Spinal cord (tissue), 10 donors: ENCODE measurements around the gene AGAP9. TPM values are rescaled to one million over a fixed set of nuclear protein-coding genes. Genes with fewer than 3 reads are reported as not detected.
"Not testable (repeated sequence)": the region's sequence is repeated elsewhere in the genome, so short reads cannot be mapped to it uniquely, and the experiment has no call there.

Source experiments
- DNase-seq, 6 donors: peaks; one replicate each; pipeline versions ENCODE4 v3.0.0 to v3.0.0-alpha.2; 2013 to 2015; ENCODE audit warnings: low spot score in 6 of 6, low read depth in 4 of 6
- H3K27ac ChIP-seq: one replicate; pipeline ENCODE4 v1.5.1; 2013; ENCODE audit warnings: low read depth, low read length, control low read depth
- H3K27me3 ChIP-seq: one replicate; pipeline ENCODE4 v1.6.1; 2013; ENCODE audit warnings: low read length; ENCODE audit not compliant: control insufficient read depth, insufficient read depth
- H3K36me3 ChIP-seq: one replicate; pipeline ENCODE4 v1.6.1; 2013; ENCODE audit warnings: low read length; ENCODE audit not compliant: control insufficient read depth, insufficient read depth
- H3K4me1 ChIP-seq: one replicate; pipeline ENCODE4 v1.6.1; 2013; ENCODE audit warnings: low read length; ENCODE audit not compliant: control insufficient read depth, insufficient read depth
- H3K4me3 ChIP-seq: one replicate; pipeline ENCODE4 v1.5.1; 2013; ENCODE audit warnings: low read depth, low read length, control low read depth
- H3K9me3 ChIP-seq: one replicate; pipeline ENCODE4 v1.6.1; 2013; ENCODE audit warnings: low read length; ENCODE audit not compliant: control insufficient read depth, insufficient read depth
- WGBS: methylation state at CpG from one replicate; pipeline ENCODE4 v1.1.5; 2013; ENCODE audit warnings: missing lambda C conversion rate; ENCODE audit not compliant: insufficient coverage; 5-methylcytosine and 5-hydroxymethylcytosine counted together
- polyA plus RNA-seq, 2 donors: library from polyadenylated mRNA; unstranded; fragments of 120-200 nt; gene quantifications; one replicate each; pipeline ENCODE4 v1.2.1, GENCODE V29; 2013; ENCODE audit not compliant: insufficient read length in 2 of 2
- total RNA-seq, 2 donors: library from RNA; depleted of rRNA in 1 of 2; stranded (reverse); fragments of 120-200 nt in 1 of 2; fragments of >200 nt in 1 of 2; gene quantifications; one replicate each; pipeline versions ENCODE4 v1.2.3 to v1.2.4, GENCODE V29; 2013 to 2014
- donor health status: healthy.

The AGAP9 gene
- total and polyA plus RNA-seq, 4 donors: 1.7 to 17.3 (median 11.3) TPM

DNA sequence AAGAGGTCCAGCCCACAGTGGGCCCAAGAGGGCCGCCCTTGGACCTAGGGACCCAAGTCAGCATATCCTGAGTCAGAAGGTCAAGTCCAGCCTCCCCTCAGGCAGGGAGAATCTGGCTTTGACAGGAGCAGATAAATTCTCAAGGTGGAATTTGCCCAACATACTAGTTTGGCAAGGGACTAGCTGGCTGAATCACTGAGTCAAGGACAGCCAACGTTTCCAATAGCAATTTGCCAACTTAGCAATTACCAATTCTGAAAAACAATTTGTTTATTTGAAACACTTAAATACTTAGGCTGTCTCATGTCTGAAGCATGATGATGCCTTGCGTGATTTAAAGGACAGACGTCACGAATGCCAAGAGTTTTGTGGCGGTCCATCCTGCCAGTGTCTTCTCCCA, 29.2 kb downstream of the AGAP9 start:
- H3K4me3 ChIP-seq, H3K4me1 ChIP-seq, DNase-seq, H3K9me3 ChIP-seq, H3K27me3 ChIP-seq, H3K36me3 ChIP-seq, H3K27ac ChIP-seq: not testable (repeated sequence)
- WGBS: no CpG with 5 or more reads among the region's 6 CpGs

DNA sequence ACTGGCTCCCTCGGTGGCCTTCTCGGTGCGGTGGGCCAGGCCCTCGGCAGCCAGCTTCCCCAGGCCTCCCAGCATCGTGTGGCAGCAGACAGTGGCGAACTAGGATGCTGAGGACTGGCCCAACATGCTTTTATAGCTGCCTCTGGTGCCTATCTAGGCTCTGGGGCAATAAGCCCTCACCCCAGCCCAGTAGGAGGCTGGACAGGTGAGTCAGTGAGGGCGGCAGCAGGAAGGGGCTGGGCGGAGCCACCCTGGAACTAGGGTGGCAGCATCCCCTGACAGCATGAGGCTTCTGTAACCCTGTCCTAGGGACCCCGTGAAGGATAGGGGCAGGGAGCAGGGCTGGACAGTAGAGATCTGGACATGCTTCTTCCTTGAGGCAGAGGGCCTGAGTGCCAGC, 31.8 kb downstream of the AGAP9 start, which contains the start of gene FAM25G:
Gene FAM25G, minus strand, starts transcription at position 101 of the 400 bp plus-strand sequence. Its CDS starts 26 bp downstream, at position 75.
- H3K36me3 ChIP-seq, H3K4me1 ChIP-seq, DNase-seq, H3K4me3 ChIP-seq, H3K9me3 ChIP-seq, H3K27ac ChIP-seq, H3K27me3 ChIP-seq: not testable (repeated sequence)
- WGBS: no CpG with 5 or more reads among the region's 9 CpGs

DNA sequence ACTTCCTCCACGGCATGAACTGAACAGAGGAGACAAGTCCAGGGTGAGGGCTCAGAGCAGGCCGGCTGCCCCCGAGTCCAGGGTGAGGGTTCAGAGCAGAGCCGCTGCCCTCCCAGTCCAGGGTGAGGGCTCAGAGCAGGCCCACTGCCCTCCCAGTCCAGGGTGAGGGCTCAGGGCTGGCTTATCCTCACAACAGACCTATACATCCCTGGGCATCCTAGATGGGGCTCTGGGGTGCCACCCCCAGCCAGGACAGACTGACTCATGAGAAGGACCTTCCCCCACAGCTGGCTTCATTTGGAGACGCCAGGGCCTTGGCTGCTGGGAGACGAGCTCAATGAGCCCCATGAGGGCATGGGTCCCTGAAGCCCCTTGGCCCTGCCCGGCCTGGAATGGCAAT, 33.8 kb downstream of the AGAP9 start:
- H3K27me3 ChIP-seq, H3K36me3 ChIP-seq, DNase-seq, H3K9me3 ChIP-seq, H3K4me3 ChIP-seq, H3K27ac ChIP-seq, H3K4me1 ChIP-seq: not testable (repeated sequence)
- WGBS: no CpG with 5 or more reads among the region's 7 CpGs

DNA sequence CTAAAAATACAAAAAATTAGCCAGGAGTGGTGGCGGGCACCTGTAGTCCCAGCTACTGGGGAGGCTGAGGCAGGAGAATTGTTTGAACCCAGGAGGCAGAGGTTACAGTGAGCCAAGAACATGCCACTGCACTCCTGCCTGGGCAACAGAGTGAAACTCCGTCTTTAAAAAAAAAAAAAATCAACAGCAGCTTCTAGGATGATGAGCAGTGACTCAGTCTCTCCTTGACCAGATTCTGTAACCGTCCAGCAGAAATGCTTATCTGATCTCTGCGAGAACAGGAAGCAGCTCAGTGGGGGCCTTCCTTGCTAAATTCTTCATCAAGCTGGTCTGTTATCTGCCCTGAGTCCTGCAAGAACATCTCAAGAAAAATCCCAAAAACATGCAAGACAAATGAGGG, 37.5 kb downstream of the AGAP9 start:
- not testable (repeated sequence) for H3K4me3 ChIP-seq, H3K4me1 ChIP-seq, H3K9me3 ChIP-seq, H3K36me3 ChIP-seq, H3K27me3 ChIP-seq, H3K27ac ChIP-seq, DNase-seq
- WGBS: no CpG with 5 or more reads among the region's 4 CpGs

DNA sequence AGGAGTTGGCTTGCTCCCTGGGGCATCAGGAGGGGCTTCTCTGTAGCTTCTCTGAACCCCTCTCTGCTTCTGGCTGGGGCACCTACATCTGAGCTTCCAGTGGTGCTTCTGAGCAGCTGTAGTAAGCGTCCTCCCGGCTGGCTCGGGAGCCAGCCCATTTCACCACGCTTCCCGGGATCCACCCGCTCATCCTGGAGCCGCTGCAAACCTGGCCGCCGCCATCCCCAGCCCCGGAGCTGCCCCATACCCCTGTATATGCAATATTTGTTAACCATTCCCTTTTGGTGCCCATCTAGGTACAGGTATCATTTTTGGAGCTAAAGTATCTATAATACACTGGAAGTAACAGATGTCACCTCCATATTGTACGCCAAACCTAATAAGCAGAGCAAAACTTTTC, 38.7 kb downstream of the AGAP9 start:
- H3K4me1 ChIP-seq, H3K4me3 ChIP-seq, H3K36me3 ChIP-seq, H3K9me3 ChIP-seq, H3K27me3 ChIP-seq, H3K27ac ChIP-seq, DNase-seq: not testable (repeated sequence)
- WGBS: no CpG with 5 or more reads among the region's 11 CpGs

DNA sequence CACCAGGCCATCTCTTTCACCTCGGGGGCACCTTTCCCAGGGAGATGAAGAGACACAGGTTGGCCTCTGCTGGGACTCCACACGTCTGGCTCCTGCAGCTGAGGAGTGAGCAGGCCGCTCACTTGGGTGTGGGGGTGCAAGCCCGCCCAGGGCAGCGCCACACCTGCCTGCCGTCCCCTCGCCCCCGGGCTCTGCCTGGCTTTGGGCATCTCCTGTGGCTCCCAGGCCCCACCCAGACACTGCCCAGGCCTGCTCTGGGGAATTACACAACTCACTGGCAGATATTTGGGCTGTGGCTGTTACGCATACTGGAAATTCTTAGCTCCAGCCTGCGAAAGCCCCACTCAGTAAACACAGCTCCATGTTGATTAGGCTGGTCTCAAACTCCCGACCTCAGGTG, 39.5 kb downstream of the AGAP9 start, which contains the start of gene ANXA8:
Gene ANXA8, minus strand, starts transcription at position 193 of the 400 bp plus-strand sequence. Its CDS starts 182 bp downstream, at position 11.
- H3K36me3 ChIP-seq, H3K27me3 ChIP-seq, DNase-seq, H3K27ac ChIP-seq, H3K4me3 ChIP-seq, H3K4me1 ChIP-seq, H3K9me3 ChIP-seq: not testable (repeated sequence)
- WGBS: 83% methylated on average over 2 of the region's 11 CpGs

DNA sequence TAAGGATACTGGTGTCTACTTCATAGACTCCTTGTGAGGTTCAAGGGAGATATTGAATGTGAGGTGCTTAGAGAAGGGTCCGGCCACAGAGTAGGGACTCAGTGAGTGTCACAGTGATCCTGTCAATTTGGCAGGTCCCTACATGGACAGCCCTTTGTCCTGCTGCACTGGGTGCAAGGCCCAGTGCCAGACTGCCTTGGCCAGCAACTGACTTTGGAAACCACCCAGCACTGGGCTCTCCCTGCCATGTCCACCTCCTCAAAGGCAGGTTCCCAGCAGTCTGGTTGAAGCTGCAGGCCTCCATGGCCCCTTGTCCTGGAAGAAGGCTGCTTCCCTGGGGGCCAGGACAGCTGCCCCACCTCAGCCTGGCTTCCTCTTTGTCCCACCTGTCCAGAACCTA, 41.1 kb downstream of the AGAP9 start:
- not testable (repeated sequence) for H3K4me3 ChIP-seq, H3K27ac ChIP-seq, H3K4me1 ChIP-seq, H3K27me3 ChIP-seq, H3K36me3 ChIP-seq, H3K9me3 ChIP-seq, DNase-seq
- WGBS: no CpG with 5 or more reads among the region's 1 CpG

DNA sequence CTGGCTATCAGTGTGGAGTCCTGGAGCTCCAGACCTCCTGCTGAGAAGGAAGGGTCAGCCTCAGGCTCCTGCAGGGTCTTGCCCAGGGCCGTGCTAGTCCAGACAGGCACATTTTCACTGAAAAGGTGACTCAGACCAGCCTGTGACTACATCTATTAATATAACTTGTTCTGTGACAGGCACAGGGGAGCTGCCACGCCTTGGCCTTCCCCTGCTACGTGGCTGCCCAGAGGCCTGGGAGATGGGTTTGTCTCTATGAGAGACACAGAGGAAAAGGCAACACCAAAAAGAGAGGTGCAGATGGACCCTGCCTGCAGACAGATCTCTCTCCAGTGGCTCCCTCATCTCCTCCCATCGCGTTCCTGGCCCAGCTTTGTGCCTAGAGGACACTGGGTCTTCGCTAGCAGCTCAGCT, 41.7 kb downstream of the AGAP9 start:
- DNase-seq: not testable (repeated sequence)

DNA sequence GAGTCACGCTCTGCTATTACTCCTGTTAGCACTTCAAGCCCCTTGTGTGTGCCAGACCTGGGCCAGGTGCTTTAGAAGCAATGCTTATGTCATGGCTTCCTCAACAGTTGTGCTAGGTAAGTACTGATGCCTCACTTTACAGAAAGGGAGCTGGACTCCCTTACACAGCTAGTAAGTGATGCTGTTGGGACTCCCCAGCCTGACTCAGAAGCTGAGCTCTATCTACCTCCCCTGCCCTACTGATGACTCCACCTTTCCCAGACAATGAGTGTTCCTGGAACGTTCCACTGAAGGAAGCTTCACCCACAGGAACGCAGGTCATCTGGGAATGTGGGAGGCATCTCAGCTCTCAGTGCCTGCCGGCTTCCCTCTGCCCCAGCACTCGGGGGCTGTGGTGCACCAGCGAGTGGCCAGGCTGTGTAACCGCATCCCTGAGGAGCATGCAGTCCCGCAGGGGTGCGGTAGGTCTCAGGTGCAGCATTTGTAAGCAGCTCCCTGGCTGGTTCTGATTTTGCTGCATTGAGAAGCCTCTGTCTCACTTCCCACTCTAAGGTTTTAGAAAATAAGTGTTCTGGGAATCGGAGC, 42.2 kb downstream of the AGAP9 start:
- not testable (repeated sequence) for DNase-seq, H3K4me1 ChIP-seq, H3K27ac ChIP-seq, H3K27me3 ChIP-seq, H3K4me3 ChIP-seq, H3K36me3 ChIP-seq, H3K9me3 ChIP-seq
- WGBS: 80% methylated on average over 1 of the region's 10 CpGs

More for the DNA sequence above, 41.7 kb downstream of the AGAP9 start:
- H3K36me3 ChIP-seq, H3K4me1 ChIP-seq, H3K27me3 ChIP-seq, H3K9me3 ChIP-seq, H3K27ac ChIP-seq, H3K4me3 ChIP-seq: not testable (repeated sequence)
- WGBS: no CpG with 5 or more reads among the region's 6 CpGs

DNA sequence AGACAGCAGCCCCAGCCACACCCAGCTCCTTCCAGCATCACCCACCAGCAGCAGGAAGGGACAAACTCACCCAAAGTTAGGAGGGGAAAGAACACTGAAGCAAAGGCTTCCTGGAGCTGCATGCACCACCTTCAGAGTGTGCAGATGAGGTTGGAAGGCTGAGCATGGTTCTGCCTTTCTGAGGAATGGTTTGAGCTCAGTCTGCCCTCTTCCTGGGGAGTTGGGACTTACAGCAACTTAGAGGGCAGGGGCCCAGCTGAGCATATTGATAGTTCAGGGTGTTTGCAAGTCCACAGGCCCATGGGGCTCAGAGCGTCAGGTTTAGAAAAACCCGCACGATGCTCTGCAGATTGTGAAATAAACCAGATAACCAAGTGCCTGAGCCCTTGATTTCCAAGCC, 43.3 kb downstream of the AGAP9 start:
- not testable (repeated sequence) for H3K27me3 ChIP-seq, H3K4me3 ChIP-seq, H3K9me3 ChIP-seq, H3K4me1 ChIP-seq, DNase-seq, H3K36me3 ChIP-seq, H3K27ac ChIP-seq
- WGBS: no CpG with 5 or more reads among the region's 3 CpGs
